IMR-90 (cell line): ENCODE data around the gene TBC1D9B. TPM values are rescaled to one million over a fixed set of nuclear protein-coding genes. Genes with fewer than 3 reads are reported as not detected.

Experiments
- ATAC-seq: fragments of 200-7000 bp; cut with Tn5 transposase; 2 replicates; pipeline ENCODE4 v1.9.1; 2020; ENCODE audit warnings: low read depth, mild to moderate bottlenecking, moderate library complexity
- BruUV-seq: library from RNA; stranded (reverse); fragments of 400-500 nt; replicated peaks from 2 replicates; lab custom pipeline; 2021; lab: Mats Ljungman, UMichigan
- CTCF ChIA-PET: fragments of 300-600 bp; formaldehyde crosslinking; extraction: SDS; loops from one replicate; lab custom pipeline; 2021; ENCODE audit warnings: antibody characterized with exemption; lab: Yijun Ruan, JAX
- POLR2A ChIA-PET: fragments of 300-600 bp; sonication (Branson Sonifier 250); formaldehyde crosslinking; loops from one replicate; lab custom pipeline; 2022; ENCODE audit warnings: antibody characterized with exemption; ENCODE audit not compliant: unreplicated experiment; lab: Charles Lee
- DNase-seq: peaks from one replicate; pipeline ENCODE4 v3.0.0; 2013
- H2AFZ ChIP-seq: replicated peaks from 2 replicates; pipeline ENCODE3; 2013; ENCODE audit warnings: low read length, mild to moderate bottlenecking; ENCODE audit not compliant: poor library complexity
- H2AK5ac ChIP-seq: 2 replicates; pipeline ENCODE4 v1.6.1; 2013; ENCODE audit warnings: low read depth, low read length, inconsistent platforms
- H2AK9ac ChIP-seq: replicated peaks from 2 replicates; pipeline ENCODE3; 2013; ENCODE audit warnings: mild to moderate bottlenecking, low read depth, low read length, moderate library complexity; ENCODE audit not compliant: poor library complexity
- H2BK120ac ChIP-seq: 2 replicates; pipeline ENCODE4 v1.6.1; 2013; ENCODE audit warnings: low read depth, low read length, inconsistent platforms
- H2BK15ac ChIP-seq: 3 replicates; pipeline ENCODE4 v1.6.1; 2013; ENCODE audit warnings: low read depth, low read length, inconsistent platforms
- H2BK20ac ChIP-seq: 2 replicates; pipeline ENCODE4 v1.6.1; 2013; ENCODE audit warnings: low read depth, mild to moderate bottlenecking, inconsistent platforms, low read length, moderate library complexity
- H2BK5ac ChIP-seq: 2 replicates; pipeline ENCODE4 v1.6.1; 2013; ENCODE audit warnings: mild to moderate bottlenecking, low read depth, low read length, inconsistent platforms; ENCODE audit not compliant: poor library complexity, severe bottlenecking
- H3K14ac ChIP-seq: replicated peaks from 2 replicates; pipeline ENCODE4 v1.6.1; 2013; ENCODE audit warnings: low read depth, low read length, inconsistent platforms
- H3K18ac ChIP-seq: 2 replicates; pipeline ENCODE4 v1.6.1; 2013; ENCODE audit warnings: low read depth, low read length, control low read depth
- H3K23ac ChIP-seq: 2 replicates; pipeline ENCODE4 v1.6.1; 2013; ENCODE audit warnings: low read depth, low read length, inconsistent platforms
- H3K27ac ChIP-seq: 2 replicates; pipeline ENCODE4 v1.5.1; 2013; ENCODE audit warnings: mild to moderate bottlenecking, control low read depth, low read length; ENCODE audit not compliant: insufficient read depth
- H3K27me3 ChIP-seq: 2 replicates; pipeline ENCODE4 v1.6.1; 2013; ENCODE audit warnings: low read length; ENCODE audit not compliant: control insufficient read depth, insufficient read depth
- H3K36me3 ChIP-seq: 2 replicates; pipeline ENCODE4 v1.6.1; 2013; ENCODE audit warnings: low read length, mixed read lengths; ENCODE audit not compliant: control insufficient read depth, insufficient read depth
- H3K4ac ChIP-seq: 2 replicates; pipeline ENCODE4 v1.6.1; 2013; ENCODE audit warnings: low read depth, low read length, inconsistent platforms
- H3K4me1 ChIP-seq: 2 replicates; pipeline ENCODE4 v1.6.1; 2013; ENCODE audit warnings: low read length, mixed read lengths; ENCODE audit not compliant: control insufficient read depth, insufficient read depth
- H3K4me2 ChIP-seq: 2 replicates; pipeline ENCODE4 v1.6.1; 2013; ENCODE audit warnings: low read depth, mild to moderate bottlenecking, control low read depth, low read length, moderate library complexity
- H3K4me3 ChIP-seq: 2 replicates; pipeline ENCODE4 v1.5.1; 2013; ENCODE audit warnings: low read depth, mild to moderate bottlenecking, control low read depth, low read length, moderate library complexity; ENCODE audit not compliant: insufficient read depth
- H3K56ac ChIP-seq: 2 replicates; pipeline ENCODE4 v1.6.1; 2013; ENCODE audit warnings: low read length, inconsistent platforms; ENCODE audit not compliant: insufficient read depth; ENCODE audit errors: extremely low read depth
- H3K79me1 ChIP-seq, 2 experiments: 2 replicates each; pipeline ENCODE4 v1.6.1; 2013; ENCODE audit warnings: low read length in 2 of 2, inconsistent platforms in 1 of 2, low read depth in 1 of 2
- H3K9ac ChIP-seq: 2 replicates; pipeline ENCODE4 v1.6.1; 2013; ENCODE audit warnings: low read depth, low read length, control low read depth
- H3K9me1 ChIP-seq: 2 replicates; pipeline ENCODE4 v1.6.1; 2013; ENCODE audit warnings: low read length, inconsistent platforms; ENCODE audit not compliant: insufficient read depth
- H3K9me3 ChIP-seq: 2 replicates; pipeline ENCODE4 v1.6.1; 2013; ENCODE audit warnings: low read length; ENCODE audit not compliant: control insufficient read depth, insufficient read depth
- H4K20me1 ChIP-seq: 2 replicates; pipeline ENCODE4 v1.6.1; 2013; ENCODE audit warnings: low read length, inconsistent platforms; ENCODE audit not compliant: insufficient read depth
- H4K5ac ChIP-seq: 2 replicates; pipeline ENCODE4 v1.6.1; 2013; ENCODE audit warnings: mild to moderate bottlenecking, low read depth, low read length, control low read depth
- H4K8ac ChIP-seq, 2 experiments: 2 replicates each; pipeline ENCODE4 v1.6.1; 2013; ENCODE audit warnings: low read depth in 2 of 2, low read length in 2 of 2, control low read depth in 1 of 2, inconsistent platforms in 1 of 2
- H4K91ac ChIP-seq: 2 replicates; pipeline ENCODE4 v1.6.1; 2013; ENCODE audit warnings: low read depth, low read length, inconsistent platforms; ENCODE audit not compliant: insufficient read depth
- BHLHE40 ChIP-seq: fragments of 150-350 bp; IDR thresholded peaks from 2 replicates; pipeline ENCODE4 v1.6.1; 2016; ENCODE audit warnings: mild to moderate bottlenecking, low read depth, low read length
- CEBPB ChIP-seq: IDR thresholded peaks from 2 replicates; pipeline ENCODE4 v1.6.1; 2012; ENCODE audit warnings: low read depth, low read length, improper control_type of control experiment
- CHD1 ChIP-seq: IDR thresholded peaks from 2 replicates; pipeline ENCODE4 v1.6.1; 2012; ENCODE audit warnings: low read depth, low read length, improper control_type of control experiment
- CTCF ChIP-seq: conservative IDR thresholded peaks from 2 replicates; pipeline ENCODE4 v1.5.1; 2012; ENCODE audit warnings: mild to moderate bottlenecking, low read depth, low read length, improper control_type of control experiment
- ELK1 ChIP-seq: fragments of 150-350 bp; IDR thresholded peaks from 2 replicates; pipeline ENCODE4 v1.6.1; 2016; ENCODE audit warnings: low read depth, mild to moderate bottlenecking, low read length, moderate library complexity, borderline replicate concordance
- FOS ChIP-seq: fragments of 150-350 bp; IDR thresholded peaks from 2 replicates; pipeline ENCODE4 v1.6.1; 2016; ENCODE audit warnings: low read depth, low read length
- MAFK ChIP-seq: IDR thresholded peaks from 2 replicates; pipeline ENCODE4 v1.6.1; 2012; ENCODE audit warnings: low read depth, low read length, improper control_type of control experiment
- MAZ ChIP-seq: IDR thresholded peaks from 2 replicates; pipeline ENCODE4 v1.6.1; 2012; ENCODE audit warnings: low read depth, mild to moderate bottlenecking, low read length, improper control_type of control experiment, moderate library complexity, borderline replicate concordance
- MXI1 ChIP-seq: IDR thresholded peaks from 2 replicates; pipeline ENCODE4 v1.6.1; 2012; ENCODE audit warnings: low read depth, mild to moderate bottlenecking, low read length, moderate library complexity, borderline replicate concordance
- NFE2L2 ChIP-seq: fragments of 150-350 bp; IDR thresholded peaks from 2 replicates; pipeline ENCODE4 v1.6.1; 2016; ENCODE audit warnings: low read depth, mild to moderate bottlenecking, low read length
- POLR2A ChIP-seq: IDR thresholded peaks from 2 replicates; pipeline ENCODE4 v1.6.1; 2012; ENCODE audit warnings: mild to moderate bottlenecking, low read depth, low read length
- RCOR1 ChIP-seq: IDR thresholded peaks from 2 replicates; pipeline ENCODE4 v1.6.1; 2012; ENCODE audit warnings: mild to moderate bottlenecking, low read length, improper control_type of control experiment; ENCODE audit not compliant: insufficient replicate concordance
- SMC3 ChIP-seq: fragments of 150-350 bp; IDR thresholded peaks from 2 replicates; pipeline ENCODE4 v1.6.1; 2016; ENCODE audit warnings: low read depth, mild to moderate bottlenecking, antibody characterized with exemption, low read length, moderate library complexity
- USF2 ChIP-seq: fragments of 150-350 bp; IDR thresholded peaks from 2 replicates; pipeline ENCODE4 v1.6.1; 2017; ENCODE audit warnings: mild to moderate bottlenecking, antibody characterized with exemption, low read length, low read depth
- WGBS, 2 experiments: methylation state at CpG; one replicate each; pipeline versions ENCODE4 v1.1.5 to v1.1.7; 2013; ENCODE audit warnings: missing lambda C conversion rate in 2 of 2; ENCODE audit not compliant: insufficient read length in 1 of 2; ENCODE audit errors: extremely low coverage in 2 of 2; 5-methylcytosine and 5-hydroxymethylcytosine counted together
- dilution Hi-C: fragments of 300-500 bp; cut with HindIII; formaldehyde crosslinking; loops from one replicate; pipeline ENCODE4 v1.14.3; 2018; ENCODE audit warnings: low sequenced_read_pairs; ENCODE audit not compliant: unreplicated experiment
- in situ Hi-C: fragments of 300-500 bp; cut with MboI; formaldehyde crosslinking; loops from 3 replicates; pipeline ENCODE4 v1.14.3; 2019; ENCODE audit warnings: low sequenced_read_pairs, inconsistent platforms, mixed read lengths
- intact Hi-C: fragments of 100-400 bp; cut with micrococcal nuclease; formaldehyde crosslinking; loops from 2 replicates; pipeline ENCODE4 v1.10.0; 2022
- polyA plus RNA-seq, 3 experiments: library from polyadenylated mRNA; depleted of rRNA; stranded (reverse); fragments of >200 nt; gene quantifications; 2 replicates each; pipeline ENCODE4 v1.2.3, GENCODE V29; 2012; ENCODE audit warnings: low replicate concordance in 1 of 3
- total RNA-seq: library from RNA; depleted of rRNA; stranded (reverse); fragments of >200 nt; gene quantifications from 2 replicates; pipeline ENCODE4 v1.2.3, GENCODE V29; 2012

The TBC1D9B gene
- total and polyA plus RNA-seq, 2 of the 4 experiments (the other 2 are of a cell fraction), result 58.6 to 78.1 TPM

GRCh38 chr5:179901915-179902762, 5.6 kb downstream of the TBC1D9B start:
- in situ Hi-C loops, result no loop called here
- DNase-seq, result no peak
- no peak overlapping the region for H3K18ac ChIP-seq
- no peak for TF ChIP-seq RCOR1
- TF ChIP-seq CEBPB, result no peak
- TF ChIP-seq USF2, result no peak
- TF ChIP-seq CHD1, result no peak
- TF ChIP-seq MXI1, result no peak
- TF ChIP-seq ELK1, result no peak
- no peak for TF ChIP-seq POLR2A
- TF ChIP-seq CTCF, result no peak
- no peak for TF ChIP-seq SMC3
- TF ChIP-seq MAFK, result no peak
- no peak for TF ChIP-seq BHLHE40
- TF ChIP-seq NFE2L2, result no peak
- no peak for TF ChIP-seq MAZ
- TF ChIP-seq FOS, result no peak

More at GRCh38 chr5:179901915-179902762, 5.6 kb downstream of the TBC1D9B start:
- intact Hi-C loops (no loop called here), dilution Hi-C loops (no loop called here)
- H3K36me3 ChIP-seq, result peaks cover 58% of the 10 kb centered on the region
- H3K9me1 ChIP-seq, result peaks cover 8% of the 10 kb centered on the region; the same call in 1 of the 2 replicates
- H3K27me3 ChIP-seq, result no peaks in the 10 kb centered on the region
- H2BK5ac ChIP-seq, result no peak overlapping the region
- no peak overlapping the region for H3K4me3 ChIP-seq
- peaks cover 44 to 76% of the 10 kb centered on the region in 2 experiments for H3K79me1 ChIP-seq
- no peak overlapping the region for H3K9ac ChIP-seq
- peaks cover 30% of the 10 kb centered on the region for H4K20me1 ChIP-seq
- no peak for ATAC-seq
- 90% methylated on average over 7 of the region's 15 CpGs; no CpG with 5 or more reads in 1 of the 2 experiments for WGBS, 2 experiments
- no peak overlapping the region for H4K91ac ChIP-seq
- no peak overlapping the region for H4K8ac ChIP-seq
- no peak overlapping the region for H2BK15ac ChIP-seq
- H3K56ac ChIP-seq, result no peak overlapping the region
- no peak overlapping the region for H2AK5ac ChIP-seq
- H3K4me2 ChIP-seq, result no peak overlapping the region
- H2AK9ac ChIP-seq, result no peak overlapping the region
- no peak overlapping the region for H2AFZ ChIP-seq
- no peak overlapping the region for H3K23ac ChIP-seq
- H3K14ac ChIP-seq, result no peak overlapping the region
- BruUV-seq, result no TSS peak
- H3K4ac ChIP-seq, result no peak overlapping the region
- ChIA-PET POLR2A (no interaction called here), CTCF (interaction anchor here (0.6 kb wide), 1 partner anchor 21 kb away, joined by 4 read pairs; no protein-coding TSS in a partner anchor)
- peaks cover 7% of the 10 kb centered on the region; the same call in 1 of the 2 replicates for H3K4me1 ChIP-seq
- no peak overlapping the region for H3K27ac ChIP-seq
- no peak overlapping the region for H2BK120ac ChIP-seq
- H4K5ac ChIP-seq, result no peak overlapping the region
- H2BK20ac ChIP-seq, result no peak overlapping the region
- no peaks in the 10 kb centered on the region for H3K9me3 ChIP-seq
